ENCODE data around the gene MBTD1. TPM values are rescaled to one million over a fixed set of nuclear protein-coding genes. Genes with fewer than 3 reads are reported as not detected.

MBTD1 gene
- total and polyA plus RNA-seq, 9 of the 15 experiments (the other 6 are each of a cell fraction or from before 2014, with no cell fraction given), result 2.1 to 26.3 (median 13.3) TPM

DNA sequence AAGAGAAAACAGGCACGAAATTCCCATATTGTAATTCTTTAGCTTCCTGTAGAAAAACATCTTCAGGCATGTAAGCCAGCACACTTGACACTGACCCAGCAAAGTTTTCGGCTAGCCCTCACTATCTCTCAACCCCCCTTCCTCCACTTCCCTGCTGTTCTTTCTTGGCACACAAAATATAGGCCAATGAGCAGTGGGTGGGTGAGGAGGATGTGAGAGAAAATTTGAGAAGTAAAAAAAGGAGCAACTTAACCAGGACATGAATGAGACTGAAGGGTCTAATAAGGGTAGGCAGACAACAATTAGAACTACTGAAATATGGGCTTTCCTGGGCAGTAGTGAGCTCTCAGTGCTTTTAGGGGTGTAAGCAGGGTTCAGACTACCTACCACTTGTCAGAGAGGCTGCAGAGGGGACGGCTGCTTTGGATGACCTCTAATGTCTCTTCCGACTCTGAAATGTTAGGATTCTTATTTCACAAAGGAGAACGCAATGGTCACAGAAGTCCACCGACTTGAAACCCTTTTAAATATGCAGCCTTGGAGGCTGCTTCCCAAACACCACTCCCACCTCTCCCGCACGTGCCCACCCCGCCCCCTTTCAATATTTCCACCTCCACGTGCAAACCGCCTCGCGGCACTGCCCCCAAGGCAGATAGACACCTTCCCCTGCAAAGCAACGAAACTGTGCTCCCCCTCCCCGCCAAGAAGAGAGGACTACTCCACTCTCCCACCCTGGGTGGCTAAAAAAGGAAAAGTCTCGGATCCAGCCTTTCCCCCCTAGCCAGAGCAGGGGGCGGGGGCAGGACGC lies 889 bp downstream of the MBTD1 start (continued):
- TF ChIP-seq, protein P1, sequence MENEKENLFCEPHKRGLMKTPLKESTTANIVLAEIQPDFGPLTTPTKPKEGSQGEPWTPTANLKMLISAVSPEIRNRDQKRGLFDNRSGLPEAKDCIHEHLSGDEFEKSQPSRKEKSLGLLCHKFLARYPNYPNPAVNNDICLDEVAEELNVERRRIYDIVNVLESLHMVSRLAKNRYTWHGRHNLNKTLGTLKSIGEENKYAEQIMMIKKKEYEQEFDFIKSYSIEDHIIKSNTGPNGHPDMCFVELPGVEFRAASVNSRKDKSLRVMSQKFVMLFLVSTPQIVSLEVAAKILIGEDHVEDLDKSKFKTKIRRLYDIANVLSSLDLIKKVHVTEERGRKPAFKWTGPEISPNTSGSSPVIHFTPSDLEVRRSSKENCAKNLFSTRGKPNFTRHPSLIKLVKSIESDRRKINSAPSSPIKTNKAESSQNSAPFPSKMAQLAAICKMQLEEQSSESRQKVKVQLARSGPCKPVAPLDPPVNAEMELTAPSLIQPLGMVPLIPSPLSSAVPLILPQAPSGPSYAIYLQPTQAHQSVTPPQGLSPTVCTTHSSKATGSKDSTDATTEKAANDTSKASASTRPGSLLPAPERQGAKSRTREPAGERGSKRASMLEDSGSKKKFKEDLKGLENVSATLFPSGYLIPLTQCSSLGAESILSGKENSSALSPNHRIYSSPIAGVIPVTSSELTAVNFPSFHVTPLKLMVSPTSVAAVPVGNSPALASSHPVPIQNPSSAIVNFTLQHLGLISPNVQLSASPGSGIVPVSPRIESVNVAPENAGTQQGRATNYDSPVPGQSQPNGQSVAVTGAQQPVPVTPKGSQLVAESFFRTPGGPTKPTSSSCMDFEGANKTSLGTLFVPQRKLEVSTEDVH (IDR thresholded peaks at IDR 0.05; ENCODE audit: low read depth, partially characterized antibody), result no peak
- no peak for TF ChIP-seq ZNF785 (CRISPR knock-in tag; IDR thresholded peaks at IDR 0.05)
- no peak for TF ChIP-seq FOSL1 (tag; conservative IDR thresholded peaks at IDR 0.05)
- no peak for TF ChIP-seq XRCC3 (IDR thresholded peaks at IDR 0.05)
- TF ChIP-seq ZNF3 (CRISPR knock-in tag; IDR thresholded peaks at IDR 0.05), result no peak
- no peak for TF ChIP-seq CAMTA2 (CRISPR knock-in tag; conservative IDR thresholded peaks at IDR 0.05)
- TF ChIP-seq, protein P2, sequence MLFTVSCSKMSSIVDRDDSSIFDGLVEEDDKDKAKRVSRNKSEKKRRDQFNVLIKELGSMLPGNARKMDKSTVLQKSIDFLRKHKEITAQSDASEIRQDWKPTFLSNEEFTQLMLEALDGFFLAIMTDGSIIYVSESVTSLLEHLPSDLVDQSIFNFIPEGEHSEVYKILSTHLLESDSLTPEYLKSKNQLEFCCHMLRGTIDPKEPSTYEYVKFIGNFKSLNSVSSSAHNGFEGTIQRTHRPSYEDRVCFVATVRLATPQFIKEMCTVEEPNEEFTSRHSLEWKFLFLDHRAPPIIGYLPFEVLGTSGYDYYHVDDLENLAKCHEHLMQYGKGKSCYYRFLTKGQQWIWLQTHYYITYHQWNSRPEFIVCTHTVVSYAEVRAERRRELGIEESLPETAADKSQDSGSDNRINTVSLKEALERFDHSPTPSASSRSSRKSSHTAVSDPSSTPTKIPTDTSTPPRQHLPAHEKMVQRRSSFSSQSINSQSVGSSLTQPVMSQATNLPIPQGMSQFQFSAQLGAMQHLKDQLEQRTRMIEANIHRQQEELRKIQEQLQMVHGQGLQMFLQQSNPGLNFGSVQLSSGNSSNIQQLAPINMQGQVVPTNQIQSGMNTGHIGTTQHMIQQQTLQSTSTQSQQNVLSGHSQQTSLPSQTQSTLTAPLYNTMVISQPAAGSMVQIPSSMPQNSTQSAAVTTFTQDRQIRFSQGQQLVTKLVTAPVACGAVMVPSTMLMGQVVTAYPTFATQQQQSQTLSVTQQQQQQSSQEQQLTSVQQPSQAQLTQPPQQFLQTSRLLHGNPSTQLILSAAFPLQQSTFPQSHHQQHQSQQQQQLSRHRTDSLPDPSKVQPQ (CRISPR knock-in tag; IDR thresholded peaks at IDR 0.05; ENCODE audit: borderline replicate concordance), result no peak
- TF ChIP-seq, protein P3, sequence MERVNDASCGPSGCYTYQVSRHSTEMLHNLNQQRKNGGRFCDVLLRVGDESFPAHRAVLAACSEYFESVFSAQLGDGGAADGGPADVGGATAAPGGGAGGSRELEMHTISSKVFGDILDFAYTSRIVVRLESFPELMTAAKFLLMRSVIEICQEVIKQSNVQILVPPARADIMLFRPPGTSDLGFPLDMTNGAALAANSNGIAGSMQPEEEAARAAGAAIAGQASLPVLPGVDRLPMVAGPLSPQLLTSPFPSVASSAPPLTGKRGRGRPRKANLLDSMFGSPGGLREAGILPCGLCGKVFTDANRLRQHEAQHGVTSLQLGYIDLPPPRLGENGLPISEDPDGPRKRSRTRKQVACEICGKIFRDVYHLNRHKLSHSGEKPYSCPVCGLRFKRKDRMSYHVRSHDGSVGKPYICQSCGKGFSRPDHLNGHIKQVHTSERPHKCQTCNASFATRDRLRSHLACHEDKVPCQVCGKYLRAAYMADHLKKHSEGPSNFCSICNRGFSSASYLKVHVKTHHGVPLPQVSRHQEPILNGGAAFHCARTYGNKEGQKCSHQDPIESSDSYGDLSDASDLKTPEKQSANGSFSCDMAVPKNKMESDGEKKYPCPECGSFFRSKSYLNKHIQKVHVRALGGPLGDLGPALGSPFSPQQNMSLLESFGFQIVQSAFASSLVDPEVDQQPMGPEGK (CRISPR knock-in tag; IDR thresholded peaks at IDR 0.05; ENCODE audit: borderline replicate concordance), result no peak
- TF ChIP-seq GTF2F1 (IDR thresholded peaks at IDR 0.05; ENCODE audit: low read depth, low read length), result no peak
- TF ChIP-seq JUNB (CRISPR knock-in tag; conservative IDR thresholded peaks at IDR 0.05), result no peak
- TF ChIP-seq GABPA (tag; conservative IDR thresholded peaks at IDR 0.05; ENCODE audit: low read depth), result no peak
- TF ChIP-seq ILF3 (IDR thresholded peaks at IDR 0.05; ENCODE audit: borderline replicate concordance), result no peak
- TF ChIP-seq ATF7 (IDR thresholded peaks at IDR 0.05), result no peak
- TF ChIP-seq HDAC2 (IDR thresholded peaks at IDR 0.05), result peak; percentile 85
- no peak for TF ChIP-seq ZNF764 (CRISPR knock-in tag; IDR thresholded peaks at IDR 0.05; ENCODE audit: low read depth)
- TF ChIP-seq, protein P4, sequence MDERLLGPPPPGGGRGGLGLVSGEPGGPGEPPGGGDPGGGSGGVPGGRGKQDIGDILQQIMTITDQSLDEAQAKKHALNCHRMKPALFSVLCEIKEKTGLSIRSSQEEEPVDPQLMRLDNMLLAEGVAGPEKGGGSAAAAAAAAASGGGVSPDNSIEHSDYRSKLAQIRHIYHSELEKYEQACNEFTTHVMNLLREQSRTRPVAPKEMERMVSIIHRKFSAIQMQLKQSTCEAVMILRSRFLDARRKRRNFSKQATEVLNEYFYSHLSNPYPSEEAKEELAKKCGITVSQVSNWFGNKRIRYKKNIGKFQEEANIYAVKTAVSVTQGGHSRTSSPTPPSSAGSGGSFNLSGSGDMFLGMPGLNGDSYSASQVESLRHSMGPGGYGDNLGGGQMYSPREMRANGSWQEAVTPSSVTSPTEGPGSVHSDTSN (CRISPR knock-in tag; IDR thresholded peaks at IDR 0.05; ENCODE audit: low read depth), result no peak
- TF ChIP-seq, protein P4 (tag; conservative IDR thresholded peaks at IDR 0.05; ENCODE audit: low read depth), result no peak
- TF ChIP-seq FIP1L1 (IDR thresholded peaks at IDR 0.05; ENCODE audit: low read depth, low read length, poor library complexity, severe bottlenecking), result no peak
